GM12875 (cell line): ENCODE data around the gene VKORC1.

Source experiments
- H3K4me3 ChIP-seq: one replicate; pipeline ENCODE4 v1.5.1; 2011; ENCODE audit warnings: low read depth, low read length, control low read depth
- TF ChIP-seq, protein P1 (sequence below): IDR thresholded peaks from 2 replicates; pipeline ENCODE4 v1.5.1; 2011; ENCODE audit warnings: low read depth, mild to moderate bottlenecking, control low read depth, inconsistent platforms, low read length, moderate library complexity, borderline replicate concordance; ENCODE audit not compliant: insufficient read depth

VKORC1 gene

DNA sequence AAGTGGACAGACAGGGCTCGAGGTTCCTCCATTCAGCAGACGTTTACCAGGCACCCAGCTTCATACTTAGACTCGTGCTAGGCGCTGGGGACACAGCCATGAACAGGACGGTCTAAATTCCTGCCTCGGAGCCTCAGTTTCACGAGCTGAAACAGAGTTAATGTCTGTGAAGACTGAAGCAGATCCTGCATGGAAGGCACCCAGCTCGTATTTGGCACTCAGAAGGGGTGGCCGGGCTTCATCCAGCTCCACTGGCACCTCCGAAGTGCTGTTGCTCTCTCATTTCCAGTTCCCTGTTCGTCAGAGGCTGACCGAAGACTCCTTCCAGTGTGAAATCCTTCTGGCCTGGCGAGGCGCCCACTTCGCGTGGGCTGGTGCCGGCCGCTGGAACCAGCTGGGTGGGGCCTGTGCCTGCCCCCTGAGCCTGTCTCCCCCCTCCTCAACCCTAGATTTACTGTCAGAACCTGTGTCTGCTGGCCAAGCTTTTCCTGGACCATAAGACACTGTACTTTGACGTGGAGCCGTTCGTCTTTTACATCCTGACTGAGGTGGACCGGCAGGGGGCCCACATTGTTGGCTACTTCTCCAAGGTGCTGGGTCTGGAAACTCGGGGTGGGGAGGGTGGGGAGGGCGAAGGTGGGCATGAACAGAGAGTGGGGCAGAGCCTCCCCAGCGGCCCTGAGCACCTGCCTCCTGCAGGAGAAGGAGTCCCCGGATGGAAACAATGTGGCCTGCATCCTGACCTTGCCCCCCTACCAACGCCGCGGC is 35.2 kb upstream of the VKORC1 start:
- TF ChIP-seq, protein P1, sequence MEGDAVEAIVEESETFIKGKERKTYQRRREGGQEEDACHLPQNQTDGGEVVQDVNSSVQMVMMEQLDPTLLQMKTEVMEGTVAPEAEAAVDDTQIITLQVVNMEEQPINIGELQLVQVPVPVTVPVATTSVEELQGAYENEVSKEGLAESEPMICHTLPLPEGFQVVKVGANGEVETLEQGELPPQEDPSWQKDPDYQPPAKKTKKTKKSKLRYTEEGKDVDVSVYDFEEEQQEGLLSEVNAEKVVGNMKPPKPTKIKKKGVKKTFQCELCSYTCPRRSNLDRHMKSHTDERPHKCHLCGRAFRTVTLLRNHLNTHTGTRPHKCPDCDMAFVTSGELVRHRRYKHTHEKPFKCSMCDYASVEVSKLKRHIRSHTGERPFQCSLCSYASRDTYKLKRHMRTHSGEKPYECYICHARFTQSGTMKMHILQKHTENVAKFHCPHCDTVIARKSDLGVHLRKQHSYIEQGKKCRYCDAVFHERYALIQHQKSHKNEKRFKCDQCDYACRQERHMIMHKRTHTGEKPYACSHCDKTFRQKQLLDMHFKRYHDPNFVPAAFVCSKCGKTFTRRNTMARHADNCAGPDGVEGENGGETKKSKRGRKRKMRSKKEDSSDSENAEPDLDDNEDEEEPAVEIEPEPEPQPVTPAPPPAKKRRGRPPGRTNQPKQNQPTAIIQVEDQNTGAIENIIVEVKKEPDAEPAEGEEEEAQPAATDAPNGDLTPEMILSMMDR, result no peak

DNA sequence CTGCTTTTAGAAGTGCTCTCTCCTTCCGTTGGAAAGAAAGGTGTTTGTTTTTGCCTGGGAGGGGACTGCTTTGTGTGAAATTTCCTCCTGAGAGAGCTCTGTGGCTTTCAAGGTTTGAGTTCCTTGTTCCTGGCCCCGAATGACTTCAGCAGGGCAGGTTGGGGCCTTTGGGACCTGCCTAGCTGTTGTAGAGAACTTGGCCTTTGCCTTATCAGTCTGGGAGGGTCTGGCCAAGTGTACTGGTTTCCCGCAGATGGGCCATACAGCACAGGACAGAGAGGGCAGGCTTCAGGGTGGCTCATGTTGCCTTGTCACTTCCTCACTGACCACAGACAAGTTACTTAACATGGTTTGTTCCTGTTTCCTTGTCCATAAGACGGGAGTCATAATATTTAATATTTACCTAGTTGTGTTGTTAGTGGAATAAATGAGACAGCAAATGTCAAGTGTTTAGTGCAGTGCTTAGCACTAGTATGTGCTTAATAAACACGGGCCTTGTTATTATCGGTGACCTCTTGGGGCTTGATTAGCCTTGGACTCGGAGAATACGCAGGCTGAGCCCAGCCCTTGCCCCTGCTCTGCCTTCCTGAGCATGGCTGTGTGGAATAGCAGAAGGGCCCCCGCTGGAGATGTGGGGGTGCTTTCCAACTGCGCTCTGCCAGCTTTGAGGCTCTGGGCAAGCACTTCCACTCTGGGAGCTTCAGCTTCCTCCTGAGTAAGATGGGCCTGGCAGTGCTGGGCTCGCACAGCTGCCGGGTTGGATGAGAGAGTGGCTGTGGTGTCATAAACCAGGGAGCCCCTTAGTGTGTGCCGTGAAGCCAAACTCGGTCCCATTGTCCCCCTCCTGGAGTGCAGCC is 34.3 kb upstream of the VKORC1 start:
- TF ChIP-seq, protein P1, result no peak

More for the DNA sequence above, 35.2 kb upstream of the VKORC1 start:
- no peak overlapping the region for H3K4me3 ChIP-seq

DNA sequence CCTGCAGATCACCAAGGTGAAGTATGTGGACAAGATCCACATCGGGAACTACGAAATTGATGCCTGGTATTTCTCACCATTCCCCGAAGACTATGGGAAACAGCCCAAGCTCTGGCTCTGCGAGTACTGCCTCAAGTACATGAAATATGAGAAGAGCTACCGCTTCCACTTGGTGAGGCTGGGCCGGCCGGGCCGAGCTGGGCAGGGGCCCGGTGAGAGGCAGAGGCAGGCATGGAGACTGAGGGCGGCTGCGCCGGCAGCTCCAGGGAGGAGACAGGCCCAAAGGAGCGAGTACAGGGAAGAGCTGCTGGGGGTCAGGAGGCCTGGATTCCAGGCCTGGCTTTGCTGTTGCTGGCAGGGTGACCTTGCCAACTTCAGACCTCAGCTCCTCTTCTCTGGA is 32.6 kb upstream of the VKORC1 start:
- TF ChIP-seq, protein P1, result no peak
- H3K4me3 ChIP-seq, result no peak overlapping the region

More for the DNA sequence above, 34.3 kb upstream of the VKORC1 start:
- no peak overlapping the region for H3K4me3 ChIP-seq

DNA sequence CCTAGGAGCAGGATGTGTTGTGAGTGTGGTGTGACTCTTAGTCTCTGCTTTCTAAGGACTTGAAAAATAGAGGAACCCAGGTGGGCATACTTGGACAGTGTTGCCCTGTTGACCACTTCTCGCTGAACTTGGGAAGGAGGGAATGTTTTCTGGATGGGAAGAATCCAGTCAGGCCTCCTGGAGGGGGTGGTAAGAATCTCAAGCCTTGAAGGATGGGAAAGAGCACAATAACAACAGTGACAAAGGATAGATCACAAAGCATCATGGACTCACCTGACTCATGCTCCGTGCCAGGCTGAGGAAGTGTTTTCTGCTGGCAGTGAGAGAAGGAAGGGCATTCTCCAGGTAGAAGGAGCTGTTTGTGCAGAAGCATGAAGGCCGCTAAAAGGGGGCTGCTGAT is 31.2 kb upstream of the VKORC1 start:
- TF ChIP-seq, protein P1, result no peak
- no peak overlapping the region for H3K4me3 ChIP-seq

DNA sequence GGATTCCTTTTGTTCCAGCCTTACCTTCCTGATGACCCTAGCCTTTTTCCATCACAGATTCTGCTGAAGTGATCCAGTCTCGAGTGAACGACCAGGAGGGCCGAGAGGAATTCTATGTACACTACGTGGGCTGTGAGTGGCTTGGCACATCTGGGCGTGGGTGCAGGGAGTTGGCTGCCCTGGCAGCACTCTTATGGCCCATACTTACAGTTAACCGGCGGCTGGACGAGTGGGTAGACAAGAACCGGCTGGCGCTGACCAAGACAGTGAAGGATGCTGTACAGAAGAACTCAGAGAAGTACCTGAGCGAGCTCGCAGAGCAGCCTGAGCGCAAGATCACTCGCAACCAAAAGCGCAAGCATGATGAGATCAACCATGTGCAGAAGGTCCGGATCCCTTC is 25.5 kb upstream of the VKORC1 start:
- TF ChIP-seq, protein P1, result no peak
- no peak overlapping the region for H3K4me3 ChIP-seq

DNA sequence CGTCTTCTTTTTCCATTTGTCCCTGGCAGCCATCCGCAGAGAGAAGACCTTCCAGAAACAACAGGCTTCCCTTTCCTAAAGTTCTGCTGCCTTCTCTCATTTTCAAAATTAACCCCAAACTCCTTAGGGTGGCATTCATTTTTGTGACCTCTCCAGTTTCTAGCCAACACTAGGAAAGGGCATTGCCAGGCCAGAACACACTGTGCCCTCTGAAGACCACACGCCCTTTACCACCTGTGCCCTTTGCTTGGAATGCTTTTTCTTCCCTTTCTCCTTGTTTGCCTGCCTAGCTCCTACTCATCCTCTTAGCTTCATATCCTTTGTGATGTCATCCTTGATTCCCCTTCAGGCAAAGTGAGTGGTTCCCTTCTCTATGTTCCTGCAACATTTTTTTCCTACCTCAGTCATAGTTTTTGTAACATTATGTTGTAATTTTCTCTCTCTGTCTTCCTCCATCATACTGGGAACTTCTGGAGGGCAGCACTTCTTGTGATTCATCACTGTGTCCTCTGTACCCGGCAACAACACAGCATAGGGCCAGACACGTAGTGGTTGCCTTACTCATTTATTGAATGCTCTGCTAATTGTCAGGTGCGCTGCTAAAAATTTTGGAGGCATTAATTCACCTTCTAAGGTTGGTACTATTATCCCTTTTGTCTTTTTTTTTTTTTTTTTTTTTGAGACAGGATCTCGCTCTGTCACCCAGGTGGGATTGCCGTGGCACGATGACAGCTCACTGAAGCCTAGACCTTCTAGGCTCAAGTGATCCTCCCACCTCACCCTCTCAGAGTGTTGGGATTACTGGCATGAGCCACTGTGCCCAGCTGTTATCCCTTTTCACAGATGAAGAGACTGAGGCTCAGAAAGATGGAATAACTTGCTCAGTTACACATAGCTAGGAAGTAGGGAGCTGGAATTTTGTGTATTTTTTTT is 23.9 kb upstream of the VKORC1 start:
- peak overlapping the region; percentile 72 for H3K4me3 ChIP-seq
- TF ChIP-seq, protein P1, result no peak
